Peyer's patch (tissue), 4 donors: ENCODE results near the gene FKTN. TPM values are rescaled to one million over a fixed set of nuclear protein-coding genes. Genes with fewer than 3 reads are reported as not detected.

Experiments used
- DNase-seq, 3 donors: peaks; one replicate each; pipeline ENCODE4 v3.0.0-alpha.2; 2017 to 2019
- H3K27ac ChIP-seq, 4 donors: fragments of 200-600 bp; sonication (generic); one replicate each; pipeline ENCODE4 v1.5.1; 2016 to 2019
- H3K27me3 ChIP-seq, 2 donors: fragments of 200-600 bp; sonication (generic); one replicate each; pipeline ENCODE4 v1.5.1; 2019
- H3K36me3 ChIP-seq, 3 donors: fragments of 200-600 bp; sonication (generic); one replicate each; pipeline ENCODE4 v1.5.1; 2016 to 2019
- H3K4me1 ChIP-seq, 4 donors: fragments of 200-600 bp; sonication (generic); one replicate each; pipeline ENCODE4 v1.5.1; 2016 to 2019
- H3K4me3 ChIP-seq, 4 donors: fragments of 200-600 bp; sonication (generic); 1 replicate in 3 of 4; 2 replicates in 1 of 4; pipeline ENCODE4 v1.5.1; 2016 to 2019; ENCODE audit warnings: mild to moderate bottlenecking in 1 of 4
- H3K9me3 ChIP-seq, 4 donors: fragments of 200-600 bp; sonication (generic); one replicate each; pipeline ENCODE4 v1.5.1; 2016 to 2019; ENCODE audit warnings: mild to moderate bottlenecking in 1 of 4
- CTCF ChIP-seq, 6 experiments: fragments of 450-650 bp in 4 of 6; fragments of 200-600 bp in 2 of 6; sonication (generic) in 1 of 6; IDR thresholded peaks; one replicate each; pipeline ENCODE4 v1.5.1; 2017 to 2019; ENCODE audit warnings: antibody characterized with exemption in 6 of 6, mild to moderate bottlenecking in 3 of 6, moderate library complexity in 1 of 6
- POLR2A ChIP-seq, 2 donors: fragments of 450-650 bp; IDR thresholded peaks; one replicate each; pipeline ENCODE4 v1.5.1; 2017; ENCODE audit warnings: antibody characterized with exemption in 2 of 2, mild to moderate bottlenecking in 2 of 2, moderate library complexity in 2 of 2
- total RNA-seq, 4 donors: library from RNA; depleted of rRNA; stranded (reverse); fragments of >200 nt; gene quantifications; one replicate each; pipeline ENCODE4 v1.1.0, GENCODE V29; 2016

Gene FKTN
- total RNA-seq, 4 donors from 2014 or later: 5.0 to 22.1 (median 8.4) TPM

GRCh38 chr9:105670315-105670714 is 112.4 kb downstream of the FKTN start:
- Histone ChIP-seq H3K9me3 (no peaks in the 10 kb centered on the region), H3K36me3 (no peaks in the 10 kb centered on the region), H3K27ac (no peak overlapping the region), H3K4me3 (no peak overlapping the region), H3K4me1 (peaks cover 0 to 5% (median 0%) of the 10 kb centered on the region in 4 donors), H3K27me3 (no peaks in the 10 kb centered on the region)
- no peak for TF ChIP-seq POLR2A (IDR thresholded peaks at IDR 0.05)
- no peak for TF ChIP-seq CTCF (IDR thresholded peaks at IDR 0.05)
- no peak for DNase-seq

GRCh38 chr9:105670775-105671174 is 112.8 kb downstream of the FKTN start:
- no peak overlapping the region for H3K4me3 ChIP-seq
- H3K36me3 ChIP-seq: no peaks in the 10 kb centered on the region
- H3K27ac ChIP-seq: no peak overlapping the region
- H3K9me3 ChIP-seq: no peaks in the 10 kb centered on the region
- peaks cover 0 to 5% (median 0%) of the 10 kb centered on the region in 4 donors for H3K4me1 ChIP-seq
- DNase-seq: no peak
- H3K27me3 ChIP-seq: no peaks in the 10 kb centered on the region
- TF ChIP-seq CTCF (IDR thresholded peaks at IDR 0.05) (no peak), POLR2A (IDR thresholded peaks at IDR 0.05) (no peak)

GRCh38 chr9:105672711-105673234 is 114.8 kb downstream of the FKTN start:
- no peak overlapping the region for H3K27ac ChIP-seq
- no peak overlapping the region for H3K4me3 ChIP-seq
- no peaks in the 10 kb centered on the region for H3K9me3 ChIP-seq
- no peak for DNase-seq
- H3K27me3 ChIP-seq: no peaks in the 10 kb centered on the region
- peaks cover 0 to 5% (median 0%) of the 10 kb centered on the region in 4 donors for H3K4me1 ChIP-seq
- H3K36me3 ChIP-seq: no peaks in the 10 kb centered on the region
- TF ChIP-seq POLR2A (IDR thresholded peaks at IDR 0.05): no peak
- TF ChIP-seq CTCF (IDR thresholded peaks at IDR 0.05): no peak

- H3K9me3 ChIP-seq: no peaks in the 10 kb centered on the region
- no peak overlapping the region for H3K4me3 ChIP-seq
- DNase-seq: no peak
- no peak overlapping the region for H3K27ac ChIP-seq
- peaks cover 0 to 5% (median 0%) of the 10 kb centered on the region in 4 donors for H3K4me1 ChIP-seq
- H3K36me3 ChIP-seq: no peaks in the 10 kb centered on the region
- TF ChIP-seq CTCF (IDR thresholded peaks at IDR 0.05) (no peak), POLR2A (IDR thresholded peaks at IDR 0.05) (no peak)
- no peaks in the 10 kb centered on the region for H3K27me3 ChIP-seq
Observed at GRCh38 chr9:105673850-105674387, 116.0 kb downstream of the FKTN start.

GRCh38 chr9:105676351-105676923 is 118.5 kb downstream of the FKTN start:
- no peak overlapping the region for H3K27ac ChIP-seq
- H3K9me3 ChIP-seq: no peaks in the 10 kb centered on the region
- no peak for DNase-seq
- TF ChIP-seq CTCF (IDR thresholded peaks at IDR 0.05) (no peak), POLR2A (IDR thresholded peaks at IDR 0.05) (no peak)
- H3K36me3 ChIP-seq: no peaks in the 10 kb centered on the region
- no peak overlapping the region for H3K4me3 ChIP-seq
- no peaks in the 10 kb centered on the region for H3K27me3 ChIP-seq
- peaks cover 0 to 5% (median 0%) of the 10 kb centered on the region in 4 donors for H3K4me1 ChIP-seq
